Upper lobe of left lung (tissue), 6 donors: ENCODE data around the gene PLCB4. TPM values are rescaled to one million over a fixed set of nuclear protein-coding genes. Genes with fewer than 3 reads are reported as not detected.

Experiments used
- ATAC-seq, 2 donors: fragments of 200-7000 bp; cut with Tn5 transposase; one replicate each; pipeline ENCODE4 v1.9.1; 2022; ENCODE audit warnings: mild to moderate bottlenecking in 2 of 2, moderate library complexity in 2 of 2; ENCODE audit not compliant: low FRiP score in 2 of 2
- DNase-seq, 2 donors: peaks; one replicate each; pipeline ENCODE4 v3.0.0-alpha.2; 2019 to 2020
- H3K27ac ChIP-seq, 4 donors: fragments of 200-600 bp; sonication (generic); one replicate each; pipeline ENCODE4 v1.5.1; 2016 to 2019
- H3K27me3 ChIP-seq, 4 donors: fragments of 200-600 bp; sonication (generic); one replicate each; pipeline ENCODE4 v1.5.1; 2017 to 2019
- H3K36me3 ChIP-seq, 4 donors: fragments of 200-600 bp; sonication (generic); one replicate each; pipeline ENCODE4 v1.5.1; 2016 to 2019
- H3K4me1 ChIP-seq, 4 donors: fragments of 200-600 bp; sonication (generic); one replicate each; pipeline ENCODE4 v1.5.1; 2018 to 2019
- H3K4me3 ChIP-seq, 4 donors: fragments of 200-600 bp; sonication (generic); one replicate each; pipeline ENCODE4 v1.5.1; 2017 to 2019; ENCODE audit warnings: mild to moderate bottlenecking in 2 of 4, moderate library complexity in 1 of 4
- H3K9me3 ChIP-seq, 4 donors: fragments of 200-600 bp; sonication (generic); one replicate each; pipeline ENCODE4 v1.5.1; 2018 to 2019
- CTCF ChIP-seq, 6 experiments: fragments of 450-650 bp in 4 of 6; fragments of 200-600 bp in 2 of 6; sonication (generic) in 2 of 6; IDR thresholded peaks; one replicate each; pipeline ENCODE4 v1.5.1; 2016 to 2019; ENCODE audit warnings: antibody characterized with exemption in 6 of 6
- EP300 ChIP-seq, 4 donors: sonication (generic); formaldehyde crosslinking; IDR thresholded peaks; one replicate each; pipeline ENCODE4 v1.5.1; 2017; ENCODE audit warnings: antibody characterized with exemption in 4 of 4, control low read depth in 2 of 4
- POLR2A ChIP-seq, 4 donors: fragments of 450-650 bp; IDR thresholded peaks; one replicate each; pipeline ENCODE4 v1.5.1; 2016 to 2017; ENCODE audit warnings: antibody characterized with exemption in 4 of 4, mild to moderate bottlenecking in 2 of 4
- POLR2AphosphoS5 ChIP-seq, 2 donors: sonication (generic); formaldehyde crosslinking; IDR thresholded peaks; one replicate each; pipeline ENCODE4 v1.5.1; 2017; ENCODE audit warnings: antibody characterized with exemption in 2 of 2
- WGBS, 2 donors: methylation state at CpG; one replicate each; pipeline ENCODE4 v1.1.5; 2017 to 2018; 5-methylcytosine and 5-hydroxymethylcytosine counted together
- total RNA-seq, 6 donors: library from RNA; depleted of rRNA in 4 of 6; stranded (reverse); fragments of >200 nt in 4 of 6; gene quantifications; one replicate each; pipeline versions ENCODE4 v1.1.0 to v1.2.1, GENCODE V29; 2016 to 2021
- donor health status: DM: no; HTN: no; CAD: no; lungs with moderate emphysema.
- donor health status: DM: no; HTN: yes; CAD: no; lungs with severe emphysema.

PLCB4 gene
- total RNA-seq, 6 donors from 2014 or later = 5.7 to 15.2 (median 8.2) TPM

GRCh38 chr20:9311132-9311531, 242.2 kb downstream of the PLCB4 start:
- H3K4me3 ChIP-seq = no peak overlapping the region
- H3K36me3 ChIP-seq = no peaks in the 10 kb centered on the region
- 69 to 77% methylated on average over 1 of the region's 1 CpG for WGBS, 2 donors
- no peak for TF ChIP-seq CTCF (IDR thresholded peaks at IDR 0.05)
- TF ChIP-seq POLR2A (IDR thresholded peaks at IDR 0.05) = no peak
- TF ChIP-seq EP300 (IDR thresholded peaks at IDR 0.05) = no peak
- no peak for TF ChIP-seq POLR2AphosphoS5 (IDR thresholded peaks at IDR 0.05)
- H3K27ac ChIP-seq = no peak overlapping the region
- no peaks in the 10 kb centered on the region for H3K27me3 ChIP-seq
- no peaks in the 10 kb centered on the region for H3K4me1 ChIP-seq
- DNase-seq = no peak
- ATAC-seq = no peak
- H3K9me3 ChIP-seq = no peaks in the 10 kb centered on the region

- H3K9me3 ChIP-seq = no peaks in the 10 kb centered on the region
- peak overlapping the region in 2 of 4 donors; percentile 21 to 59 for H3K27ac ChIP-seq
- peaks cover 4 to 13% (median 10%) of the 10 kb centered on the region in 4 donors for H3K4me1 ChIP-seq
- no peak overlapping the region for H3K4me3 ChIP-seq
- ATAC-seq (no peak), DNase-seq (no peak)
- no peaks in the 10 kb centered on the region for H3K27me3 ChIP-seq
- WGBS, 2 donors = 45 to 58% methylated on average over 7 of the region's 7 CpGs
- no peak for TF ChIP-seq POLR2A (IDR thresholded peaks at IDR 0.05)
- TF ChIP-seq POLR2AphosphoS5 (IDR thresholded peaks at IDR 0.05) = no peak
- peak in 1 of 4 donors; percentile 37 for TF ChIP-seq EP300 (IDR thresholded peaks at IDR 0.05)
- H3K36me3 ChIP-seq = no peaks in the 10 kb centered on the region
Observed at GRCh38 chr20:9319687-9320384, 250.9 kb downstream of the PLCB4 start.

- no peaks in the 10 kb centered on the region for H3K9me3 ChIP-seq
- H3K4me3 ChIP-seq = no peak overlapping the region
- no peak for DNase-seq
- H3K4me1 ChIP-seq = peaks cover 4 to 13% (median 10%) of the 10 kb centered on the region in 4 donors
- ATAC-seq = no peak
- TF ChIP-seq POLR2A (IDR thresholded peaks at IDR 0.05) (no peak), EP300 (IDR thresholded peaks at IDR 0.05) (no peak), POLR2AphosphoS5 (IDR thresholded peaks at IDR 0.05) (no peak), CTCF (IDR thresholded peaks at IDR 0.05) (no peak)
- H3K27ac ChIP-seq = no peak overlapping the region
- no peaks in the 10 kb centered on the region for H3K27me3 ChIP-seq
- no peaks in the 10 kb centered on the region for H3K36me3 ChIP-seq
- 85 to 98% methylated on average over 2 of the region's 2 CpGs for WGBS, 2 donors
Observed at GRCh38 chr20:9321007-9321406, 252.1 kb downstream of the PLCB4 start.

GRCh38 chr20:9322661-9323060, 253.8 kb downstream of the PLCB4 start:
- TF ChIP-seq CTCF (IDR thresholded peaks at IDR 0.05) (no peak), POLR2AphosphoS5 (IDR thresholded peaks at IDR 0.05) (no peak)
- no peak for DNase-seq
- H3K36me3 ChIP-seq = no peaks in the 10 kb centered on the region
- ATAC-seq = no peak
- no peak overlapping the region for H3K27ac ChIP-seq
- no peak overlapping the region for H3K4me3 ChIP-seq
- peaks cover 4 to 13% (median 11%) of the 10 kb centered on the region in 4 donors for H3K4me1 ChIP-seq
- no peaks in the 10 kb centered on the region for H3K27me3 ChIP-seq
- H3K9me3 ChIP-seq = no peaks in the 10 kb centered on the region
- 92 to 95% methylated on average over 1 of the region's 1 CpG for WGBS, 2 donors

GRCh38 chr20:9323622-9324021, 254.7 kb downstream of the PLCB4 start:
- ATAC-seq (peak in 1 of 2 donors; percentile 41), DNase-seq (no peak)
- TF ChIP-seq POLR2A (IDR thresholded peaks at IDR 0.05) = no peak
- TF ChIP-seq CTCF (IDR thresholded peaks at IDR 0.05) = peak in 1 of 6 experiments; percentile 11
- Histone ChIP-seq H3K36me3 (no peaks in the 10 kb centered on the region), H3K9me3 (no peaks in the 10 kb centered on the region), H3K27me3 (no peaks in the 10 kb centered on the region), H3K4me1 (peaks cover 4 to 13% (median 12%) of the 10 kb centered on the region in 4 donors), H3K4me3 (no peak overlapping the region), H3K27ac (no peak overlapping the region)
- 85 to 89% methylated on average over 4 of the region's 4 CpGs for WGBS, 2 donors
